ENCODE measurements around the gene VWDE.

The VWDE gene

DNA sequence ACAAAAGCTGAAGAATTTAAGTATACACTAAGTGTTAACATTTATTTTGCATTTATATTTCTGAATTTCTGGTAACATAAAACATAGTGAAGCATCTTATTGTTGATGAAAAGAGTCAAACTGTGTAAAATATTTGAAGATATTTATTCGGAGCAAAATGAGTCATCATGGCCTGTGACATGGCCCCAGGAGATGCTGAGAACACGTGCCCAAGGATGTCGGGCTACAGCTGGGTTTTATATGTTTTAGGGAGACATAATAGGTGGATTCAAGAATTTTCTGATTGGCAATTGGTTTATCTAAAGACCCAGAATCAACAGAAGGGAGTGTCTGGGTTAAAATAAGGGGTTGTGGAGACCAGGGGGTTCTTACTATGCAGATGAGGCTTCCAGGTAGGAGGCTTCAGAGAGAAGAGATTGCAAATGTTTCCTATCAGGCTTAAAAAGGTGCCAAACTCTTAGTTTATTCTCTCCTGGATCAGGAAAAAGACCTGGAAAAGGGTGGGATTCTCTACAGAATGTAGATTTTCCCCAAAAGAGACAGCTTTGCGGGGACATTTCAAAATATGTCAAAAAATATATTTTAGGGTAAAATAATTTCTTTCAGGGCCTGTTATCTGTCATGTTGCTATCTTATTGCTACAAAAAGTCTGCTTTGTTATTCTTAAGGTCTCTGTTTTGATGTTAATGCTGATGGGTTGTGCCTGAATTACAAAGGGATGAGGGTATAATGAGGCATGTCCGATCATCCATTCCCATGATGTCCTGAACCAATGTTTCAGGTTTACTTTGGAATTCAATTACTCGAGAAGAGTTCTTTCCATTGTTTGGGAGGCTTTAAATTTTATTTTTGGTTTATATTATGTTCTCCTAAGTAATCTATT, 74.5 kb downstream of the VWDE start:
- no peak for DNase-seq (ENCODE audit: low read depth, low spot score)

DNA sequence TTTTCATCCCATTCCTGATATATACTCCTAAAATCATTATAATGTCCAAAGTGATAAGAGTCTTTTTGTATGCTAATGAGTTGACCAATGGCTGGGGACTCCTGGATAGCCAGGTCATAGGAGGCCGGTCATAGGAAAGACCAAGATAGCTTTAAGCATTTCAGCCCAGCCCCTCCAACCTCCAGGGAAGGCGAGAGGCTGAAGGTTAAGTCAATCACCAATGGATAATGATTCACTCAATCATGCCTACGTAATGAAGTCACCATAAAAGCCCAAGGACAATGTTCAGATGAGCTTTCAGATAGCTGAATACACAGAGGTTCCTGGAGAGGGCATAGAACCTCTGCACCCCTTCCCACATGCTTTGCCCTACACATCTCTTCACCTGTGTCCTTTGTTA, 75.7 kb downstream of the VWDE start:
- no peak for DNase-seq (ENCODE audit: low read depth, low spot score)

DNA sequence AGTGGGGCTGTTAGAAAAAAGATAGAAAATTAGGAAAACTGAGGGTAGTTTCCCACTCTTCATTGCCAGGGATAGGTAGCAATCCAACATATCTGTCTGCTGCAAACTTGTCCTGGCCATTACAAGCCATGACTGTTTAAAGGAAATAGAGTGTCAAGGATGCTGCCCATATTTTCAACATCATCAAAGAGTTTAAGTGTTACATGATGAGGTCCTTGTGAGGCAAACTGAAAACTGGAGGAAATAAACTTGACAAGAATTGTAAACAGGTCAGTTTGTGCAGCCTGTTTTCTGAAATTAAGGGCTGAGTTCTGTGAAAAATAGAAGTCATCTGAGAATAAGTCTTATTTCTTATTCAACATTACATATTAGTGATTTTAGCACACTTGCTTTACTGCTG, 78.0 kb downstream of the VWDE start:
- DNase-seq (ENCODE audit: low read depth, low spot score), result no peak

DNA sequence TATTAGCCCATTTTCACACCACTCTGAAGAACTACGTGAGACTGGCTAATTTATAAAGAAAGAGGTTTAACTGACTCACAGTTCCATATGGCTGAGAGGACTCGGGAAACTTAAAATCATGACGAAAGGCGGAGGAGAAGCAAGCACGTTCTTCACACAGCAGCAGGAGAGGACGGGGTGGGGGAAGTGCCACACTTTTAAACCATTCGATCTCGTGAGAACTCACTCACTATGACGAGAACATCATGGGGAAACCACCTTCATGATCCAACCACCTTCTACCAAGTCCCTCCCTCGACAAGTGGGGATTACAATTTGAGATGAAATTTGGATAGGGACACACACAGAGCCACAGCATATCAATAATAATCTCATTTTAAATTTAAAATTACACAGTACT, 80.2 kb downstream of the VWDE start:
- DNase-seq (ENCODE audit: low read depth, low spot score), result no peak

- no peak for DNase-seq (ENCODE audit: low read depth, low spot score)
These were observed 80.8 kb downstream of the VWDE start for GRCh38 chr7:12322903-12323300.

DNA sequence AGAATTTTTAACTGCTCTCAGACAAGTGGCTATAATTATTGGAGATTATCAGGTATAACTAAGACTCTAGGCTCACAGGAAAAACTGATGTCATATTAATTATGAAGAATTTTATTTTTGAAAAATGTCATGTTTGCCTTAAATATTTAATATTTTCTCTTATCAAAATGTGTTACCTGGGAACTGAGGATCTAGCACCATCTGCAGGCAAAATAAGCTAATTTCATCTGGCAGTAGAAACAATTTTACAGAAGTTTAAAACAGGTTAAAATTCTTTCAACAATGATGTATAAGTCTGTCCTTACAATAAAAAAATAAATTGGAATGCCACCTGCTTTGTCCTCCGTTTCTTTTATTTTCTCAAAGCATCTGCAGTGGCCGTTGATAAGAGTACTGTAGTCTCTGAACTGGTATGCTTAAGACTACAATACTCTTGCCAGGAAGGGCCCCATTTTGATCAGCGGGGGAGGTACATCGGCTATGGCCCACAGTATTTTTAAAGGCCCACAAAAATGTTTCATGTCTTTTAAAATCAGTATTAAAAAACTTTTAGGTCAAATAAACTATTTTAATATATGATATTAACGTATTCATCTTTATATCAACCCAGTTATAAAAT, 81.3 kb downstream of the VWDE start:
- no peak for DNase-seq (ENCODE audit: low read depth, low spot score)

GRCh38 chr7:12320987-12321647, 82.5 kb downstream of the VWDE start:
- DNase-seq (ENCODE audit: low read depth, low spot score), result no peak

DNA sequence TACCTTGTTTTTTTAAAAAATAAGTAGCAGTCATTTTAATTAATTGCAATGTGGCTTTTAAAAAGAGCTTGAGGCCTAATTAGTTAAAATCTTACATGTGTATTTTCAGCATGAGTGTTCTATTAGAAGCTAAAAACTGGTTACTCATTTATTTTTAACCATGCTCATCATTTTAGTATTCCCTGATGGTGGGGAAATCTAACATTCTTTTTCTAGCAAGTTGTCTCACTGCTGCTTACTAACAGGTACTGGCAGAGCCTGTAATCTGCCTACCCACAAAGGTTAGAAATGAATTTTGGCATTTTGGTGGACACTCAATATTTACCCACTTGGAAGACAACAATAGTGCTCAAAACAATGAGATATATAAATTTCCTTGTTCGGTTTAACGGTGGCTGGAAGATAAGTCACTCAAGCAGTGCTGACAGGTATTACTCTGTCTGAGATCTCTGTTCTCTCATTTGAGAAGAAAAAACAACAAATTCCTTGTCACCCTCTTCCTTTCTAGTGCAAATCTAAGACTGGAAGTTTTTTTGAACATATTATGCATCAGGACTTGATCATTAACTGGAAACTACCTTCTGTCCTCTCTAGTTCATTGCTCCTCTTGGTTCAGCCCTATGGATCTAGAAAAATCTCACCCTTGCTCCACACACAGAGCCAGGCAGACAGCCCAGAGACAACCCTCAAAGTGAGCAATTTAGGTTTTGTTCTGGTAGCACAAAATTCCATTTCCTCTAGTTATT, 83.3 kb downstream of the VWDE start:
- DNase-seq (ENCODE audit: low read depth, low spot score), result no peak

GRCh38 chr7:12317675-12318074, 86.0 kb downstream of the VWDE start:
- DNase-seq (ENCODE audit: low read depth, low spot score), result no peak

DNA sequence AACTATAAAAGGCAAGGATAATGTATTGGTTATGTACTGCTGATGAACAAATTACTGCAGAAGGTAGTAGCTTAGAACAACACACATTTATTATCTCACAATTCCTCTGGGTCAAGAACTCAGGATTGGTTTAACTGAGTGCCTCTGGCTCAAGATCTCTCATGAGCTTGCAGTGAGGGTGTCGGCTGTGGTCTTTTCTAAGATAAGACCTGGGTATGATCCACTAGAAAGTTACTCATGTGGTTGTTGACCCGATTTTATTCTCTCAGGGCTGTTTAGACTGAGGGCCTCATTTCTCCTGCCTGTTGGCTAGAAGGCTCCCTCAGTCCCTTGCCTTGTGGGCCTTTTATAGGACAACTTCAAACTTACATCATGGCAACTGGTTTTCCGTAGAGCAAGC, 86.7 kb downstream of the VWDE start:
- DNase-seq (ENCODE audit: low read depth, low spot score), result no peak

DNA sequence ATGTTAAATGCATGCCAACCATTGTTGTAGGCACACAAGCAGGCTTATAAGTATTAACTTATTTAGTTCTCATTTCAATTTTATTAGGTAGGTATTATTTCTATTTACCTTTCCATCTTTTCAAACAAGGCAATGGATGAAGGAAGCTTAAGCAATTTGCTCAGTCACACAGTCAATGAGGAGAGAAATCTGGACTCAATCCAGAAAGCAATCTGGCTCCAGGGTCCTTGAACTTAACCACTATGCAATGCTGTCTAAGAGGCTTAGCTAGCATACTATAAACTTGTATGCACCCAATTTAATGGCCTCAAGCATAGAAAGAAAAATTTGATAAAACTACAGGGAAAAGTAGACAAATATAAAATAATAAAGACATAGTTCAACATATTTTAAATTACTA, 88.6 kb downstream of the VWDE start:
- DNase-seq (ENCODE audit: low read depth, low spot score), result no peak

DNA sequence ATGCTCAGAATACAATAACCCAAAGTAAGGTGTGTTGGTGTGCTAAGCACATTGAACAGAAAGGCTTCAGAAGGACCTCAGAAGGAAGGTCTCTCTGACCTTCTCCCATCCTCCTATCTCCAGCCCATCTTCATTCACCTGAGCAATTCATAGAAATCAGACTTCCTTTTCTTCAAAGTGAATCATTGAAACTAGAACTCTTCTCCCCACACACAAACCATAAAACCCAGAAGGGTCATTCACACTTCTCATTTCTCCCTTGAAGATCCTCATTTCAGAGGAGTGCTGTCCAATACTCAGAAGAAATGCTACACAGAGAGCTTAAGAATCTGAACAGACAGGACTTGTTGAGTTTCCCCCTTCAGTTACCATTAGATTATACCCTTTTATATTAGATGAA, 89.5 kb downstream of the VWDE start:
- DNase-seq (ENCODE audit: low read depth, low spot score), result no peak

GRCh38 chr7:12305502-12305901, 98.2 kb downstream of the VWDE start:
- DNase-seq (ENCODE audit: low read depth, low spot score), result no peak

- DNase-seq (ENCODE audit: low read depth, low spot score), result no peak
These were observed 100.2 kb downstream of the VWDE start for GRCh38 chr7:12303495-12303894.

GRCh38 chr7:12303062-12303461, 100.6 kb downstream of the VWDE start:
- DNase-seq (ENCODE audit: low read depth, low spot score), result no peak

GRCh38 chr7:12300415-12300814, 103.2 kb downstream of the VWDE start:
- DNase-seq (ENCODE audit: low read depth, low spot score), result no peak

DNA sequence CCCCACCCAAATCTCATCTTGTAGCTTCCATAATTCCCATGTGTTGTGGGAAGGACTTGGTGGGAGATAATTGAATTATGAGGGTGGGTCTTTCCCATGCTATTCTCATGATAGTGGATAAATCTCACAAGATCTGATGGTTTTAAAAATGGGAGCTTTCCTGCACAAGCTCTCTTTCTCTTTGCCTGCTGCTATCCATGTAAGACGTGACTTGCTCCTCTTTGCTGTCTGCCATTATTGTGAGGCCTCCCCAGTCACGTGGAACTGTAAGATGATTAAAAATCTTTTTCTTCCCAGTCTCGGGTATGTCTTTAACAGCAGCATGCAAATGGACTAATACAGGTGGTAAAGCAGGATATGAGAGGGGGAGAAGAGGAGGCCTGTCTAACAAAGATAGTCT, 104.3 kb downstream of the VWDE start:
- no peak for DNase-seq (ENCODE audit: low read depth, low spot score)

- DNase-seq (ENCODE audit: low read depth, low spot score), result no peak
These were observed 106.2 kb downstream of the VWDE start for GRCh38 chr7:12297283-12298108.

DNA sequence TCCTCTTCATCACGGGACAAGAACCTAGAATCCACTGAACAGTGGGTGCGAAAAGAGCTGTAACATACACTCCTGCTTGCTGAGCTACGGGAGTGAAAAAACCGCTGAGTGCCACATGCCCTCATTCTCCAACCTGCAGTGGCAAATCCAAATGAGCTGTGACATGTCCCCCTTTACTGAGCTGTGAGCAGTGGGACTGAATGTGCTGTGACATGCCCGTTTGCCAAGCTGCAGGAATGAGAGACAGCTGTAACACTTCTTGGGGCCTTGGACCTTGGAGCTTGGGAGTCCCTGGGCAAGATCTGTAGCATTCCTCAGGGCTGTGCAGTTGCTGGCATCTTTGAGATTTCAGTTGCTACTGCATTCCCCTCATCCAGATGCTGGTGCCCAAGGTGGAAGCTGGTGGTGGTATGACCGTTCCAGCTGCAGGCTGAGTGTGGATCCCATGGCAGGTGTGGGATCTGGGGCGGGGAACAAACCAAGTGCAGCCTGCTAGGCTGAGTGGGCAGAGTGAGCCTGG, 107.6 kb downstream of the VWDE start:
- DNase-seq (ENCODE audit: low read depth, low spot score), result no peak

DNA sequence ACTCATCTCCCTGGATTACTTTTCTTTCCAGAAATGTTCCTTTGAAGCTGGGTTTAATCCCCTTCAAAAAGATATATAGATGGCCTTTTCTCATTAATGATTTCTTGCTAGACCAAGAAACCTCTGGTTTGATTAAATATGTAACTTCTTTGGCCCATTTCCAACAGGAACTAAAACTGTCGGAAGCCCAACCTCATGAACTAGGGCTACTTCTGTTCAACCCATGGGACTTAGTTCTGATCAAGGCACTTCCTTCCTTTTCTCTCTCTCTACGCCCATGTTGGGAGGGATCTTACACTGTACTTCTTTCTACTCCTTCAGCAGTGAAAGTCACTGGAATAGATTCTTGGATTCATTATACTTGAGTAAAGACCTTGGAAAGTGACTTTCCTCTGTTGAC, 109.0 kb downstream of the VWDE start:
- DNase-seq (ENCODE audit: low read depth, low spot score), result no peak

GRCh38 chr7:12291870-12292269, 111.8 kb downstream of the VWDE start:
- DNase-seq (ENCODE audit: low read depth, low spot score), result no peak

Data from activated CD4-positive, CD25-positive, alpha-beta regulatory T cell treated with anti-CD3 and anti-CD28 coated beads, Interleukin-2, amount 50 U/mL, for 16 hours (primary cell).